Stimulated activated CD4-positive, alpha-beta T cell treated with anti-CD3 and anti-CD28 coated beads, Interleukin-1b, Interleukin-23, amount 100 ng/mL, for 1 hour (primary cell): ENCODE results near the gene PBX3.

Source experiments
- DNase-seq, 2 donors: peaks; one replicate each; pipeline ENCODE4 v3.0.0-alpha.2; 2020; ENCODE audit warnings: low read depth in 2 of 2

Gene PBX3

GRCh38 chr9:125747053-125747764, at the start of gene PBX3:
Gene PBX3, plus strand, starts transcription at chr9:125747373.
- DNase-seq, result peak in 1 of 2 donors; percentile 17

DNA sequence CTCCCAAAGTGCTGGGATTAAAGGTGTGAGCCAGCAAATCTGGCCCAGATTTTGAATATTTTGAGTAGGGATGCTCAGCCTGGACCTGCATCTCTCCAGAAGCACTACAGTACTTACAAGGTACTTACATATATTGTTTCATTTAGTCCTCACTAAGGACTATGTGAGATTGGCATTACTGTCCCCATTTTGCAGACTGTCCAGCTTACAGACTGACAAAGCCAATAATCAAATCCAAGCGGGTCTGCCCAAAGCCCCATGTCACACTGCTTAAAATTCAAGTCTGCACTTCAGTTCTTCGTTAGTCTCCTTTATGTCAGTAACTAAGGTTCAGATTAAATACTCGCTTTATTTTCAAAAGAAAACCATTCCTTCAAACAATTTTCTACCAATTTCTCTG, 47.3 kb upstream of the PBX3 start:
- no peak for DNase-seq

GRCh38 chr9:125700791-125701190, 46.4 kb upstream of the PBX3 start:
- DNase-seq, result peak in 1 of 2 donors; percentile 1

DNA sequence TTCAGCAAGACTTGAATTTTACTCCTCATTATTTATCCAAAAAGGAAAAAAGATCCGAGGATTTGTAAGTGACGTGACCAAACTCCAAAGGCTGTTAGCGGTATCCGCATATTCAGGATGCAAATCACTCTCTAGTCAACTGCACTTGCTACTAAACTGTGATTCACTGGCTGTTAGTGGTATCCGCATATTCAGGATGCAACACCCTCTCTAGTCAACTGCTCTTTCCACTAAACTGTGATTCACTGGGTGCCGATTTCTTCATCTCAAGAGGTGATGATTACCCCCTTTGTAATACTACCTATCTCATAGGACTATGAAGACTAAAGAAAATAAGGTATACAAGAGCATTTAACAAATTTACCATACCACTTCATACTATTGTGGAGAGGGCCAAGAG, 45.8 kb upstream of the PBX3 start:
- no peak for DNase-seq

- no peak for DNase-seq
These were observed 43.5 kb upstream of the PBX3 start for GRCh38 chr9:125703662-125704061.

- DNase-seq, result no peak
These were observed 41.3 kb upstream of the PBX3 start for GRCh38 chr9:125705893-125706292.

- DNase-seq, result peak; percentile 83 to 87
These were observed 40.3 kb upstream of the PBX3 start, which contains the start of gene MAPKAP1 for GRCh38 chr9:125706651-125707471. Gene MAPKAP1, minus strand, starts transcription at chr9:125707208. Its CDS starts 34,634 bp downstream, at chr9:125672574.

GRCh38 chr9:125707472-125707804, 39.7 kb upstream of the PBX3 start:
- DNase-seq, result no peak

GRCh38 chr9:125726456-125727132, 20.6 kb upstream of the PBX3 start:
- DNase-seq, result no peak

GRCh38 chr9:125730168-125730567, 17.0 kb upstream of the PBX3 start:
- DNase-seq, result no peak

- no peak for DNase-seq
These were observed 14.6 kb upstream of the PBX3 start for GRCh38 chr9:125732562-125732961.

DNA sequence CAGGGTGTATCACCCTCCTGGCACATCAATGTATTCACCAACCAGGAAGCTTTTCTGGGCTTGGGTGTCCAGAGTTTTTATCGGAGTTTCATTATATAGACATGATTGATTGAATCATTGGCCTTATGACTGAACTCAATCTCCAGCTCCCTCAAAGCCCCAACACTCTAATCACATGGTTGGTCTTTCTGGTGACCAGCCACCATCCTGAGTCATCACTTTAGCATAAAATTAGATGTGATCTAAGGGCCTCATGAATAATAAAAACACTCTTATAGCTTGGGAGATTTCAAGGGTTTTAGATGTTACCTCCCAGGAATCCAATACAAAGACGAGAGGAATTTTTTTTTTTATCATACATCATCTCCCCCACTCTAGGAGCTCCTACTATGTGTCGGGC, 7.7 kb upstream of the PBX3 start:
- no peak for DNase-seq

- DNase-seq, result no peak
These were observed 4.5 kb upstream of the PBX3 start for GRCh38 chr9:125742657-125743056.

DNA sequence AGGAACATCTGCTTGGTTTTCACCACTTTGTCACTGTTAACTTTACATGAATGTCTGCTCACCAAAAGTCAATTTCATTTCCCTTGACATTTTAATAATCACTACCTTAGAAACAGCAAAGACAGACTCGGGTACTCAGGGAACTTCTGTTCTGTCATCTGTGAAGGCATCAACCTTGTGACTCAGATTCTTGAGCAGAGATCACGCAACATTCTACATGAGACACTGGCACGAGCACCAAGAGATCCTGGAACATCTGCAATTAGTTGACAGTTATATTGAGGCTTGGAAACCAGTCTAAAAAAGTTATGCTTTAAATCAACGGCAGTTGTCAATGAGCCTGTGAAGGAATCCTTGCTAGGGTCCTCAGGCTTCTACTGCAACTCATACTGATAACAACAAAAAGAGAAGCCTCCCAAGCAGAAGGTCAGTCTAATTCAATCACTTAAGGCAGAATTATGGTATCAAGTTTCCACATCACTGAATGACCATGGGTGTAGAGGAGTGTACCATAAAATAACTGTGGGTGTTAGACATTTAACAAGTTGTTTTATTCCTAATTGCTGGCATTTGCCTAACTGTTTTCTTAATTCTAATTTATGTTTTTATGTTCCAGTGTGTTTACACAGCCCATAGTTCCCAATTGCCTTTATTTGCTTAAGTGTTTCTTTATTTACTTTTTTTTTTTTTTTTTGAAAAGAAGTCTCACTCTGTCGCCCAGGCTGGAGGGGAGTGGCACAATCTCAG, 3.3 kb upstream of the PBX3 start:
- no peak for DNase-seq

DNA sequence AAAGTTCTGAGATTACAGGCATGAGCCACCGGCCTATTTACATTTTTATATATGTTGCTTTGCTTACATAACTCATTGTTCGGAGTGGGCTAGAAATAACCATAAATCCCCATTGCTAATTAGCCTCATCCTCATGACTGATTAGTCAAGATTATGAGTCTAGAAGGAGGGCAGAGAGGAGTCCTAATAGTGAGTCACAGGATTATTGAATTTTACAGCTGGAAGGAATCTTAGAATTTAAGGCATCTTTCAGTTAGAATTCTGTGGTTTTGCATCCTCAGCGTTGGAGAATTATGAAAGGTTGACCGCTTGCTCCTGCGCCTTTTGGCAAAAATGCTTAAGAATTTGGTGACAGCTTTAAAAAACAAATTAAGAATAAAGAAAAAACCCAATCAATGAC, 2.6 kb upstream of the PBX3 start:
- DNase-seq, result no peak

DNA sequence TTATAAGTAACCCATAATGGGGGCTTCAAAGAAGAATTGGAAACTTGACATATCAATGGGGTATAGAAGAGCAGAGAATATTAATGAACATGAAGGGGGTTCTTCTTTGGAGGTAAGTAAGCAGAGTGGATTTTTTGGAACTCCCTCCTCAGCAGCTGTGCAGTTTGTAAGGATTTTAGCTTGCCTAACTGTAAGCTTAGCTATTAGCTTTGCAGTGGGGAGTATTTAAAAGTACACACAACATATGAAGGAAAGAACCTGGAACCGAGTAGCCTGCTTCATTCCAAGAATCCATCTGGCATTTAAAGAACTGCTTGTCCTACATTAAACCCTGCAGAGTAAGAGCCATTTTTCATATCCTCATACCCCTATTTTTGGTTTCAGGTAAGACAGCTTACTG, 2.2 kb upstream of the PBX3 start:
- DNase-seq, result no peak

- no peak for DNase-seq
These were observed 1.5 kb upstream of the PBX3 start for GRCh38 chr9:125745682-125746016.

GRCh38 chr9:125746017-125746773, 978 bp upstream of the PBX3 start:
- DNase-seq, result peak; percentile 78 to 91

- DNase-seq, result no peak
These were observed 460 bp upstream of the PBX3 start for GRCh38 chr9:125746774-125747052.

GRCh38 chr9:125747765-125748445, 732 bp downstream of the PBX3 start:
- DNase-seq, result peak in 1 of 2 donors; percentile 4
